ENCODE measurements around the gene LMAN1L.

The LMAN1L gene

DNA sequence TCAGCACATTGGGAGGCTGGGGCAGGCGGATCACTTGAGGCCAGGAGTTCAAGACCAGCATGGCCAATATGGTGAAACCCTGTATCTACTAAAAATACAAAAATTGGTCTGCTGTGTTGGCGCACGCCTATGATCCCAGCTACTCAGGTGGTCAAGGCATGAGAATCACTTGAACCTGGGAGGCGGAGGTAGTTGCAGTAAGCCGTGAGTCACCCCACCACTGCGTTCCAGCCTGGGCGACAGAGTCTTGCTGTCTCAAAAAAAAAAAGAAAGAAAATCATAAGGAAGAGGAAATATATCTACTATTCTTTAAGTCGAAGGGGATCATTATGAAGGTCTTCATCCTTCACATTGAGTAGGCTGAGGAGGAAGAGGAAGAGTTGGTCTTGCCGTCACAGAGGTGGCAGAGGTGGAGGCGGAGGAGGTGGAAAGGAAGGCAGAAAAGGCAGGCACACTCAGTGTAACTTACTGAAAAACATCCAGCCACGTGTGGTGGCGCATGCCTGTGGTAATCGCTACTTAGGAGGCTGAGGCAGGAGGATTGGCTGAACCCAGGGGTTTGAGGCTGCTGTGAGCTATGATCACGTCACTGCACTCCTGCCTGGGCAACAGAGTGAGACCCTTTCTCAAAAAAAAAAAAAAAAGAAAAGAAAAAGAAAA lies 16.5 kb upstream of the LMAN1L start:
- H3K27ac ChIP-seq = no peak overlapping the region
- TF ChIP-seq ZFX (IDR thresholded peaks at IDR 0.05; ENCODE audit: borderline replicate concordance) = no peak
- TF ChIP-seq, protein P1, sequence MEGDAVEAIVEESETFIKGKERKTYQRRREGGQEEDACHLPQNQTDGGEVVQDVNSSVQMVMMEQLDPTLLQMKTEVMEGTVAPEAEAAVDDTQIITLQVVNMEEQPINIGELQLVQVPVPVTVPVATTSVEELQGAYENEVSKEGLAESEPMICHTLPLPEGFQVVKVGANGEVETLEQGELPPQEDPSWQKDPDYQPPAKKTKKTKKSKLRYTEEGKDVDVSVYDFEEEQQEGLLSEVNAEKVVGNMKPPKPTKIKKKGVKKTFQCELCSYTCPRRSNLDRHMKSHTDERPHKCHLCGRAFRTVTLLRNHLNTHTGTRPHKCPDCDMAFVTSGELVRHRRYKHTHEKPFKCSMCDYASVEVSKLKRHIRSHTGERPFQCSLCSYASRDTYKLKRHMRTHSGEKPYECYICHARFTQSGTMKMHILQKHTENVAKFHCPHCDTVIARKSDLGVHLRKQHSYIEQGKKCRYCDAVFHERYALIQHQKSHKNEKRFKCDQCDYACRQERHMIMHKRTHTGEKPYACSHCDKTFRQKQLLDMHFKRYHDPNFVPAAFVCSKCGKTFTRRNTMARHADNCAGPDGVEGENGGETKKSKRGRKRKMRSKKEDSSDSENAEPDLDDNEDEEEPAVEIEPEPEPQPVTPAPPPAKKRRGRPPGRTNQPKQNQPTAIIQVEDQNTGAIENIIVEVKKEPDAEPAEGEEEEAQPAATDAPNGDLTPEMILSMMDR (IDR thresholded peaks at IDR 0.05) = no peak

GRCh38 chr15:74798388-74799254 lies 14.0 kb upstream of the LMAN1L start:
- no peak overlapping the region for H3K27ac ChIP-seq
- no peak for TF ChIP-seq ZFX (IDR thresholded peaks at IDR 0.05; ENCODE audit: borderline replicate concordance)
- TF ChIP-seq, protein P1 (IDR thresholded peaks at IDR 0.05) = peak; percentile 9; the same call in 1 of the 2 replicates

DNA sequence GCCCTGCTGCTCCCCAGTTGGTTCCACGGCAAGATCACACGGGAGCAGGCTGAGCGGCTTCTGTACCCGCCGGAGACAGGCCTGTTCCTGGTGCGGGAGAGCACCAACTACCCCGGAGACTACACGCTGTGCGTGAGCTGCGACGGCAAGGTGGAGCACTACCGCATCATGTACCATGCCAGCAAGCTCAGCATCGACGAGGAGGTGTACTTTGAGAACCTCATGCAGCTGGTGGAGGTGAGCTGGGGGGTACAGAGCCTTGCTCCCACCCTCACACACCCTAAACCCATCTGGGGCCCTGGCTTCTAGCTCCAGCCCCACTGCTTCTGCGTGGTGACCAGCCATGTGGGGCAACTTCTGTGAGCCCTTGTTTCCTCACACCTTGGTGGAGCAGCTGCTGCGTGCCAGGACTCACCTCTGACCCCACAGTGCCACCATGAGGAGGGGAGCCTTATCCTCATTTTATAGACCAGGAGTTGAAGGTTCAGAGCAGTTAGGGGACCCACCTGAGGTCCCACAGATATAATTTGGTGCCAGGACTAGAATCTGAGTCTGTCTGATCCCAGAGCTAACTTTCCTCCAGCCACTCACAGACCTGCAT lies 13.3 kb upstream of the LMAN1L start:
- 0 out of 2 replicates have a peak overlapping the region, but pooled peaks have one; percentile 13 for H3K27ac ChIP-seq
- TF ChIP-seq, protein P1 (IDR thresholded peaks at IDR 0.05) = no peak
- no peak for TF ChIP-seq ZFX (IDR thresholded peaks at IDR 0.05; ENCODE audit: borderline replicate concordance)

GRCh38 chr15:74799856-74800558 lies 12.6 kb upstream of the LMAN1L start:
- TF ChIP-seq, protein P1 (IDR thresholded peaks at IDR 0.05) = peak; percentile 95
- no peak for TF ChIP-seq ZFX (IDR thresholded peaks at IDR 0.05; ENCODE audit: borderline replicate concordance)
- 0 out of 2 replicates have a peak overlapping the region, but pooled peaks have one; percentile 13 for H3K27ac ChIP-seq

- TF ChIP-seq, protein P1 (IDR thresholded peaks at IDR 0.05) = no peak
- no peak for TF ChIP-seq ZFX (IDR thresholded peaks at IDR 0.05; ENCODE audit: borderline replicate concordance)
Observed at GRCh38 chr15:74800559-74801094, 12.0 kb upstream of the LMAN1L start.

GRCh38 chr15:74801311-74801997 lies 11.2 kb upstream of the LMAN1L start:
- TF ChIP-seq, protein P1 (IDR thresholded peaks at IDR 0.05) = no peak
- TF ChIP-seq ZFX (IDR thresholded peaks at IDR 0.05; ENCODE audit: borderline replicate concordance) = no peak
- no peak overlapping the region for H3K27ac ChIP-seq

More at GRCh38 chr15:74800559-74801094, 12.0 kb upstream of the LMAN1L start:
- no peak overlapping the region for H3K27ac ChIP-seq
